ENCODE measurements around the gene ALDOB. TPM values are rescaled to one million over a fixed set of nuclear protein-coding genes. Genes with fewer than 3 reads are reported as not detected.

The ALDOB gene
- total and polyA plus RNA-seq, 2 of the 13 experiments (the other 11 are each of a cell fraction or from before 2014, with no cell fraction given): 0.29 to 0.97 TPM

DNA sequence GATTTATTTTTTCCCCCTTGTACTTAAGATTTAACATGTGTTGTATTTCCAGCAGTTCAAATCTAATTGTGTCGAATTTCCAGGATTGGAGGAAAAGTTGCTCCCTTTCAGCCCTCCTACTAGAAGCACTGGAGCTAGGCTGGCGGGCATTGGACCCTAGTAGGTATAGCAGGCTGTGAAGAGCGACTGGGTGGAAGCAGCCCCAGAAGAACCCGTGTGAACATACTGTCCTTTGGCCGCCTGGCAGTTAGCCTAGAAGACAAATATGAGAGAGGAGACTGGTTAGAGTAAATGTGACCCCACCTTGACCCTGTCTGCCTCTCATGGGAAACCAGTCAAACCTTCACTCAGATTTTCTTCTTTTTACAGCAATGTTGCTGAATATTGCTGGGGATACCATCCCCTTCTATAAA lies 13.9 kb downstream of the ALDOB start (continued):
- TF ChIP-seq ZNF414 (CRISPR knock-in tag; IDR thresholded peaks at IDR 0.05) (no peak), SPEN (CRISPR knock-in tag; IDR thresholded peaks at IDR 0.05; ENCODE audit: low read depth) (peak; percentile 96; the same call in 1 of the 2 replicates), MNT (IDR thresholded peaks at IDR 0.05) (no peak), TCF12 (IDR thresholded peaks at IDR 0.05) (no peak), TCF12 (CRISPR knock-in tag; IDR thresholded peaks at IDR 0.05) (0 out of 2 replicates have a peak, but pooled peaks have one; percentile 52), TBX2 (CRISPR knock-in tag; IDR thresholded peaks at IDR 0.05; ENCODE audit: borderline replicate concordance) (peak; percentile 70; the same call in 1 of the 2 replicates), KLF15 (CRISPR knock-in tag; IDR thresholded peaks at IDR 0.05; ENCODE audit: borderline replicate concordance) (no peak), ZNF747 (CRISPR knock-in tag; IDR thresholded peaks at IDR 0.05; ENCODE audit: borderline replicate concordance) (no peak), KDM2A (CRISPR knock-in tag; IDR thresholded peaks at IDR 0.05; ENCODE audit: borderline replicate concordance, low read depth) (no peak), ZNF709 (CRISPR knock-in tag; IDR thresholded peaks at IDR 0.05) (peak; percentile 63; the same call in 1 of the 2 replicates), SAP130 (CRISPR knock-in tag; IDR thresholded peaks at IDR 0.05; ENCODE audit: low read depth) (peak; percentile 71), ZBTB20 (CRISPR knock-in tag; IDR thresholded peaks at IDR 0.05; ENCODE audit: borderline replicate concordance, low read depth) (peak; percentile 64; the same call in 1 of the 2 replicates), ZNF101 (CRISPR knock-in tag; IDR thresholded peaks at IDR 0.05; ENCODE audit: borderline replicate concordance, low read depth) (no peak), ZBTB38 (CRISPR knock-in tag; IDR thresholded peaks at IDR 0.05) (no peak), TRIM24 (CRISPR knock-in tag; IDR thresholded peaks at IDR 0.05) (no peak; the same call in 1 of the 2 replicates), CHCHD3 (CRISPR knock-in tag; IDR thresholded peaks at IDR 0.05) (no peak), ZNF704 (CRISPR knock-in tag; IDR thresholded peaks at IDR 0.05; ENCODE audit: borderline replicate concordance) (no peak), CHD2 (IDR thresholded peaks at IDR 0.05; ENCODE audit: low read depth, low read length) (no peak), FOXC1 (CRISPR knock-in tag; IDR thresholded peaks at IDR 0.05; ENCODE audit: borderline replicate concordance) (no peak), YEATS4 (CRISPR knock-in tag; IDR thresholded peaks at IDR 0.05; ENCODE audit: borderline replicate concordance) (peak; percentile 48; the same call in 1 of the 2 replicates), HES4 (CRISPR knock-in tag; IDR thresholded peaks at IDR 0.05; ENCODE audit: borderline replicate concordance) (no peak), HNRNPUL1 (IDR thresholded peaks at IDR 0.05; ENCODE audit: low read depth, low read length) (no peak), SALL1 (CRISPR knock-in tag; IDR thresholded peaks at IDR 0.05) (peak; percentile 93), ETV6 (CRISPR knock-in tag; conservative IDR thresholded peaks at IDR 0.05) (no peak)
- TF ChIP-seq, protein P1, sequence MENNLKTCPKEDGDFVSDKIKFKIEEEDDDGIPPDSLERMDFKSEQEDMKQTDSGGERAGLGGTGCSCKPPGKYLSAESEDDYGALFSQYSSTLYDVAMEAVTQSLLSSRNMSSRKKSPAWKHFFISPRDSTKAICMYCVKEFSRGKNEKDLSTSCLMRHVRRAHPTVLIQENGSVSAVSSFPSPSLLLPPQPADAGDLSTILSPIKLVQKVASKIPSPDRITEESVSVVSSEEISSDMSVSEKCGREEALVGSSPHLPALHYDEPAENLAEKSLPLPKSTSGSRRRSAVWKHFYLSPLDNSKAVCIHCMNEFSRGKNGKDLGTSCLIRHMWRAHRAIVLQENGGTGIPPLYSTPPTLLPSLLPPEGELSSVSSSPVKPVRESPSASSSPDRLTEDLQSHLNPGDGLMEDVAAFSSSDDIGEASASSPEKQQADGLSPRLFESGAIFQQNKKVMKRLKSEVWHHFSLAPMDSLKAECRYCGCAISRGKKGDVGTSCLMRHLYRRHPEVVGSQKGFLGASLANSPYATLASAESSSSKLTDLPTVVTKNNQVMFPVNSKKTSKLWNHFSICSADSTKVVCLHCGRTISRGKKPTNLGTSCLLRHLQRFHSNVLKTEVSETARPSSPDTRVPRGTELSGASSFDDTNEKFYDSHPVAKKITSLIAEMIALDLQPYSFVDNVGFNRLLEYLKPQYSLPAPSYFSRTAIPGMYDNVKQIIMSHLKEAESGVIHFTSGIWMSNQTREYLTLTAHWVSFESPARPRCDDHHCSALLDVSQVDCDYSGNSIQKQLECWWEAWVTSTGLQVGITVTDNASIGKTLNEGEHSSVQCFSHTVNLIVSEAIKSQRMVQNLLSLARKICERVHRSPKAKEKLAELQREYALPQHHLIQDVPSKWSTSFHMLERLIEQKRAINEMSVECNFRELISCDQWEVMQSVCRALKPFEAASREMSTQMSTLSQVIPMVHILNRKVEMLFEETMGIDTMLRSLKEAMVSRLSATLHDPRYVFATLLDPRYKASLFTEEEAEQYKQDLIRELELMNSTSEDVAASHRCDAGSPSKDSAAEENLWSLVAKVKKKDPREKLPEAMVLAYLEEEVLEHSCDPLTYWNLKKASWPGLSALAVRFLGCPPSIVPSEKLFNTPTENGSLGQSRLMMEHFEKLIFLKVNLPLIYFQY (CRISPR knock-in tag; IDR thresholded peaks at IDR 0.05; ENCODE audit: borderline replicate concordance): no peak
